Kasumi-1 (cell line): Measurements from ENCODE around the gene DVL2.
"Not testable (repeated sequence)": the region's sequence is repeated elsewhere in the genome, so short reads cannot be mapped to it uniquely, and the experiment has no call there.

ENCODE experiments used
- DNase-seq, 2 experiments: peaks; one replicate each; lab custom pipeline; 2025; lab: John Stamatoyannopoulos, UW

Gene DVL2

GRCh38 chr17:7256766-7257456 is 22.6 kb upstream of the DVL2 start:
- DNase-seq, result no peak

GRCh38 chr17:7254511-7254910 is 20.2 kb upstream of the DVL2 start:
- DNase-seq, result no peak

GRCh38 chr17:7253082-7253481 is 18.8 kb upstream of the DVL2 start:
- DNase-seq, result no peak

GRCh38 chr17:7252176-7253043 is 18.1 kb upstream of the DVL2 start, which contains the start of gene ELP5:
Gene ELP5, plus strand, starts transcription at chr17:7252215. Its CDS starts 336 bp downstream, at chr17:7252551.
- peak; percentile 59 to 67 for DNase-seq

GRCh38 chr17:7251661-7252175 is 17.4 kb upstream of the DVL2 start, which contains the start of gene CTDNEP1:
Gene CTDNEP1, minus strand, starts transcription at chr17:7251734. Its CDS starts 438 bp downstream, at chr17:7251296.
- DNase-seq, result peak; percentile 91 to 95

- DNase-seq, result no peak
Observed at GRCh38 chr17:7250695-7251627, 16.6 kb upstream of the DVL2 start.

- DNase-seq, result peak in 1 of 2 experiments; percentile 19
Observed at GRCh38 chr17:7249830-7250229, 15.5 kb upstream of the DVL2 start.

GRCh38 chr17:7249214-7249613 is 14.9 kb upstream of the DVL2 start:
- DNase-seq, result no peak

GRCh38 chr17:7248796-7249195 is 14.5 kb upstream of the DVL2 start:
- no peak for DNase-seq

GRCh38 chr17:7246779-7247178 is 12.5 kb upstream of the DVL2 start:
- DNase-seq, result no peak

GRCh38 chr17:7243838-7244237 is 9.5 kb upstream of the DVL2 start:
- DNase-seq, result not testable (repeated sequence)

- DNase-seq, result no peak
Observed at GRCh38 chr17:7243453-7243729, 9.1 kb upstream of the DVL2 start.

GRCh38 chr17:7242717-7243452 is 8.6 kb upstream of the DVL2 start:
- DNase-seq, result peak; percentile 62 to 77

GRCh38 chr17:7241783-7242716 is 7.7 kb upstream of the DVL2 start, which contains the start of gene GABARAP:
Gene GABARAP, minus strand, starts transcription at chr17:7242449. Its CDS starts 119 bp downstream, at chr17:7242330.
- peak; percentile 55 to 60 for DNase-seq

- no peak for DNase-seq
Observed at GRCh38 chr17:7241090-7241733, 6.9 kb upstream of the DVL2 start.

- no peak for DNase-seq
Observed at GRCh38 chr17:7240375-7240774, 6.1 kb upstream of the DVL2 start.

- DNase-seq, result peak; percentile 92
Observed at GRCh38 chr17:7239091-7240027, 5.0 kb upstream of the DVL2 start, which contains the start of gene PHF23. Gene PHF23, minus strand, starts transcription at chr17:7239457. Its CDS starts 178 bp downstream, at chr17:7239279.

- DNase-seq, result no peak
Observed at GRCh38 chr17:7238420-7239090, 4.2 kb upstream of the DVL2 start.
